ENCODE measurements around the gene TRIM7. TPM values are rescaled to one million over a fixed set of nuclear protein-coding genes. Genes with fewer than 3 reads are reported as not detected.
"Not testable (repeated sequence)": the region's sequence is repeated elsewhere in the genome, so short reads cannot be mapped to it uniquely, and the experiment has no call there.

The TRIM7 gene
- total RNA-seq, 1 donor from 2014 or later: 0.32 TPM

DNA sequence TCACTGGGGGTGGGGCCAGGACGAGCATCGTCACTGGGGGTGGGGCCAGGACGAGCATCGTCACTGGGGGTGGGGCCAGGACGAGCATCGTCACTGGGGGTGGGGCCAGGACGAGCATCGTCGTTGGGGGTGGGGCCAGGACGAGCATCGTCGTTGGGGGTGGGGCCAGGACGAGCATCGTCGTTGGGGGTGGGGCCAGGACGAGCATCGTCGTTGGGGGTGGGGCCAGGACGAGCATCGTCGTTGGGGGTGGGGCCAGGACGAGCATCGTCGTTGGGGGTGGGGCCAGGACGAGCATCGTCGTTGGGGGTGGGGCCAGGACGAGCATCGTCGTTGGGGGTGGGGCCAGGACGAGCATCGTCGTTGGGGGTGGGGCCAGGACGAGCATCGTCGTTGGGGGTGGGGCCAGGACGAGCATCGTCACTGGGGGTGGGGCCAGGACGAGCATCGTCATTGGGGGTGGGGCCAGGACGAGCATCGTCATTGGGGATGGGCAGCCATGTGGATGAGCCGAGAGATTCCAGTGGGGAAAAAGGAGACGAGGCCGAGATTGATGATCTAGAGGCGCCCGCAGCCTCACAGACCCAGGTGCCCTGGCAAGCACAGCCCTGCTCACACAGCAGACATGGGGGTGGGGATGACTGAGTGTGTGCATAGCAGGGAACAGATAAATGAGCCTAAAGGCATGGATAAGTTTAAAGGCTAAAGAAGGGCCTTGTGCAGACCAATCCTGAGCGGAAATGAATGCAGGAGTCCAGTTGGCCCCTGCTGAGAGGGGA is 44.1 kb downstream of the TRIM7 start:
- intact Hi-C loops (cut with micrococcal nuclease): loop anchor here (1.0 to 2.0 kb wide), 3 partner anchors 12 to 352 kb away; partner anchors contain the start of gene TRIM41

DNA sequence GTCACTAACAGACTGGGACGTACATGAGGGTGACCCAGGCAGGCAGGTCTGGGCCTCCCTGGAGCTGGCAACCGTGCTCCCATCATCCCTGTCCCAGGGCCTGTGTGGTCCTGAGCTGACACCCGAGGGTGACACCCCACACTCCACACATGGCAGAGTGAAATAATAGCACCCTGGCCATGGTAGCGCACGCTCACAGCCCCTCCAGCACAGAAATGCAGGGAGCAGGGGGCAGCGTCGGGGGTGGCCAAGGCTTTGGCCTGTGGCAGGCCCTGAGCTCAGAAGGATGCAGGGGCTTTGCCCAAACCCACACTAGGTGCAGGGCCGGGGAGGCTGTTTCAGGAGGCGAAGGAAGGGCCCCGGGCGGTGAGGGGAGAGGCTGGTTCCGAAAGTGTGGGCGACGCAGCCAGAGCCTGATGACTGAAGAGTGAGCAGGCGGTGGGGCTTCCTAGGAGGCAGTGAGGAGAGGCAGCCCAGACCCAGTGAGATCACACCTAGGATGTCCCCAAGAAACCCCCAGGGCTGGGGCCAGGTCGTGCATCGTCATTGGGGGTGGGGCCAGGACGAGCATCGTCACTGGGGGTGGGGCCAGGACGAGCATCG is 44.7 kb downstream of the TRIM7 start:
- intact Hi-C loops (cut with micrococcal nuclease): loop anchor here (1.0 to 2.0 kb wide), 2 partner anchors 63 to 351 kb away; partner anchors contain the start of gene TRIM41

DNA sequence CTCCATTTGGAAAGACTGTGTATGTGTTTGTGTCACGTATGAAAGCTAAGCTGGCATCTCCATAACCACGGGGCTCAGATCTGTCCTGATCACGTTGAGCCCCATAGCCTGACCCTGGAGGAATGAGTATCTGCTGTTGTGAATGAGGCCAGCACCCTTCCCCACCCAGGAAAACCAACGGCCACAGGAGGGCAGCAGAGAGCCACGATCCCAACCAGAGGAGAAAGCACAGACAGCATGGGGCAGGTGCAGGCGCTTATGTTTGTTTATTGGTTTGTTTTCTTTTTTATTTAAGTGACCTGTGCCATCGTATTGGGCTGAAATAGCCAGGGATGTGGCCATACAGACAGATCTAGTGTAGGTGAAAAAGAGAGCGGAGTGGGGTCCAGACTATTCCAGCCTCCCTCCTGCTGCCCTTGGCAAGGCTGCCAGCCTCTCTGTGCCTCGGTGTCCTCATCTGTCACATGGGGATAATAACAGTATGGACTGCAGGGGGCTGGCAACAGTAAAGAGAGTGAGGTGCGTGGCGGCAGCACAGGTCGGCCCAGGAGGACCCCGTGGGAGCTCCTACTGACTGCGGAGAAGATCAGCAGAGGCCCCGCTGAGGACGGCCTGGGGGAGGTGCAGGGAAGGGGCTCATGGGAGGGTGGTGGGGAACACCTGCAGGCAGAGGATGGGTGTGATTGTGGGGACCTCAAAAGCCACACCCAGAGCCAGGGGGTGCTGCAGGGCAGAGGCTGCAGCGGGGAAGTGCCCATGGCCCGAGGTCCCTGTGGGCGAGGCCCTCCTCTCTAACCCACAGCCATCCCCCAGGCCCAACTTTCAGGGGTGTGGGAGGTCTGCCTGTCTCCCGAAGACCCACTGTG is 45.5 kb downstream of the TRIM7 start:
- intact Hi-C loops (cut with micrococcal nuclease): loop anchor here (1.0 to 2.0 kb wide), 8 partner anchors 32 to 375 kb away; partner anchors contain the start of genes MGAT1, TRIM41 and ZFP62

DNA sequence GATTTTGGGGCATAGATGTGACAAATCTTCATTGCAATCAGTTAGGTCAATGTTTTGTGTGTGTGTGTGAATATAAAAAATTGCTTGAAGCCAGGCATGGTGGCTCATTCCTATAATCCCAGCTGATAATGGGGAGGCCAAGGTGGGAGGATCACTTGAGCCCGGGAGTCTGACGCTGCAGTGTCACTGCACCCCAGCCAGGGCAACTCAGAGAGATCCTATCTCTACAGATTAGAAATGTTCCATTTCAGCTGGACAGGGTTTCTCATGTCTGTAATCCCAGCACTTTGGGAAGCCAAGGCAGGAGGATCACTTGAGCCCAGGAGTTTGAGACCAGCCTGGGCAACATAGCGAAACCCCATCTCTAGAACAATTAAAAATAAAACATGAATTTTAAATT is 46.1 kb downstream of the TRIM7 start:
- intact Hi-C loops (cut with micrococcal nuclease): loop anchor here (1.0 to 2.0 kb wide), 6 partner anchors 32 to 375 kb away; partner anchors contain the start of genes MGAT1 and ZFP62

DNA sequence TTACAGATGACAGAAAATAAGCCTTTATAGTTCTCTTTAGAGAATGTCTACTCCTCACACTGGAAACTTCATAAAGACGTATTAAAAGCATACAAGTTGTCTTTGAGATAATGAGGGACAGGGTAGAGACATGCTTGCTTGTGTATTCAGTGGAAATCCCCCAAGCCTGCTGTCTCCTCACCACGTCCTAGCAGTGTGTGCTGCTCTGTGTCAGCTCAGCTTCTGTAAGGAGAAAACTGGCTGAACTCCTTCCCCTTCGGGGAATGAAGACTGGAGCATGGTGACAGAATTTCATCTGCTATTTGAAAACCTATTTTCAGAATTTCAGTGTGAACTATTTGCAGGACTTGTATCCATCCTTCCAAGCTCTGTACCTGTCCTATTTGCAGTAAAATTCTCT is 48.2 kb downstream of the TRIM7 start:
- intact Hi-C loops (cut with micrococcal nuclease): no loop called here

DNA sequence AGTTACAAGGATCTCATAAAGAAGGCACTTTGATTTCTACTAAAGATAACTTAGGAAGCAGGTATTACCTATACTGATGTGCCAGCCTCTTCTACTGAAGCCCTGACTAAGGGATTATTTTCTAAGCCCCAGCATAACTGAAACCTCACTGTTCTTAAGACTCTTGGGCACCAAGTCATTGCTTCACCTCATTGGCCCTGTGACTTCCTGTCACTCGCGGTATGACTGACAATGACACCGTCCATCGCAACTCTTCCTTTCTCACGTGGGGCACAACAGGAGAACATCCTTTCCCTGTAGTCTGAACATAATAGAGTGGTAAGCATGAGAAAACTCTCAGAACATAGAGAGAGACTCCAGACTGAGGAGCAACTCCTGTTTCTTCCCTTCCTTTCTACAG is 51.2 kb downstream of the TRIM7 start:
- intact Hi-C loops (cut with micrococcal nuclease): no loop called here

DNA sequence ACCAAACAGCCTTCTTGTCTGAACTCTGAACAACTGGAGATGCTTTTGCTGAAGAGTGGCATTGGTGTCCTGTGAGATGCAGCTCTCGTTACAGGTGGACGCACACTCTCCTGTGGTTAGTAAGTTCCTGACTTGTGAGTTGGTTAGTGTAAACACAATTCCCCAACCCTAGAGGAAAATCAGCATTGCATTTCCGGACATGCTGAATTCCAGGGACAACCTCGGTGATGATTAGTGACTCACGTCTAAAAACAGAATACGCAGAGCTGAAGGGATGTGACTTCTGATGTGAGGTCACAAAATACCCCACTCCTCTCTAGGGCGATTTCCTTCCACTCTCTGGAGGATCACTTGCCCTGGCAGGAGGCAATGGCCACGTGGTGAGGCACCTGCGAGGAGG is 52.6 kb downstream of the TRIM7 start:
- intact Hi-C loops (cut with micrococcal nuclease): no loop called here

DNA sequence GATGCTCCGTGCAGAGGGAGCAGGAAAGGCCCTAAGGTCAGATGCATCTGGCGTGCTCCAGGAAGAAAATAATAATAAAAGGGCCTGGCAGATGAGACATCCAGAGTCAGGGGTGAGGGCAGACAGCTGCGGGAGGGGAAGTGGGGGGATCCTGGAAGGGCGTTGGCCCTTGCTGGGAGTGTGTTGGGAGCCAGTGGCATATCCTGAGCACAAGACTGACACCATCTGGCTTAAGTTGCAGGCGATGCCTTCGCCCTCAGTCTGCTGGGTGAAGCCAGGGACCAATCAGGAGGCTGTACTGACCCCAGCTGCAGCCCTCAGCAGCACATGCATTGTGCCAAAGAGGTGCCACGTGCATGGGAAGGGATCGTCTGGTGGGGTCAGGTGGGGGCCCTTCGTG is 53.9 kb downstream of the TRIM7 start:
- intact Hi-C loops (cut with micrococcal nuclease): no loop called here

DNA sequence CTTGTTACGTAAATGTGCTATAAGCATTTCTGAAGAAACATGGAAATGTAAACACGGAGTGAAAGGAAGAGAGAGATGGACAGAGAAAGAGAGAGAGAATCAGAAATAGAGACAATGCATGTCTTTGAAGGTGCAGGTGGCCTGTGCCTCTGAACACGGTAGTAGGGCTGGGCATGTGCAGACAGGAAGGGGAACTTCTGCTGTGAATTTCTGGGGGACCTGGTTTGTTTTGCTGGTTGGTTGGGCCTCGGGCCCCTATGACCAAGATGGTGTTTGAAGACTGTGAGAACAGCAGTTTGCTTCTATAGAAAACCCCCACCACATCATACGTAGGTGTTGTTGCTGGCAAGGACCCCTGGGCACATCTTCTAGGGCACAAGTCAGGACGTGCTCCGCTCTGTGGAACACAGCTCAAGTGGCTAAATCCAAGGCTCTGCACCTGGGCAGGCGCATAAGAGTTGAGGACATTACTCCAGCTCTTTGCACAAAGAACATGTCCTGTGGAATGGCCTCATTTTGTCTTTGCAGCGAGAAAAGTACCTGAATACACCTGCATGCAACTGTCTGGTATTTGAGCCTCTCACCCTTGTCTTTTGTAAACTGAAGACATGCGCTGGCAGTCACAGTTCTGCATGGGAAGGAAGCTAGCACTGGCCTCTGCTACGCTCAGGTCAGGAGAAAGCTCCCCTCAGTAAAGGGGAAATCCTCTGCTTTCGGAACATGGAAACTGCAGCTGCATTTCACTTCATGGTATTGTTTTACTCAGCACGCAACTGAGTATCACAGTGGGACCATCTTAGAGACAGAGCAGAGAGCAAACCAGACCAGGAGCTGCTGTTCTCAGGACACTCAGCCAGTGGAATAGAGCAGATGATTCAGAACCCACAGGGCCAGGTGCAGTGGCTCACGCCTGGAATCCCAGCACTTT is 54.9 kb downstream of the TRIM7 start:
- intact Hi-C loops (cut with micrococcal nuclease): no loop called here

DNA sequence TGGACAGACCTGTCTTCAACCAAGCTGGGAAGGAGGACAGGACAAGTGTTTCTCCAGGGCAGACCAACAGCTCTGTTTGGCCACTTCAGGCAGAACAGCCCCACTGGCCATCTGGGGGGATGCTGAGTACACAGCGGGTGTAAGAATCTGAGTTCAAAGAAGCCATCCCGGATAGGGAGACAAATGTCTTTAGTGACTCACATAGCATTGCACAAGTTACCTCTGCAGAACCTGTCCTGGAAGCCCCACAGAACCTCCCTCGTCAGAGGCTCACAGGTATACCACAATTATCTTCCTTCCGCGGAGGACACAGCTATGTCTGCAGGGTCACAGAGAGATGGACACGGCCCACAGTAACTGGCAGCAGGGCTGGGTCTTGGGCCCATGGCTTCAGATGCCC is 55.6 kb downstream of the TRIM7 start:
- intact Hi-C loops (cut with micrococcal nuclease): no loop called here

DNA sequence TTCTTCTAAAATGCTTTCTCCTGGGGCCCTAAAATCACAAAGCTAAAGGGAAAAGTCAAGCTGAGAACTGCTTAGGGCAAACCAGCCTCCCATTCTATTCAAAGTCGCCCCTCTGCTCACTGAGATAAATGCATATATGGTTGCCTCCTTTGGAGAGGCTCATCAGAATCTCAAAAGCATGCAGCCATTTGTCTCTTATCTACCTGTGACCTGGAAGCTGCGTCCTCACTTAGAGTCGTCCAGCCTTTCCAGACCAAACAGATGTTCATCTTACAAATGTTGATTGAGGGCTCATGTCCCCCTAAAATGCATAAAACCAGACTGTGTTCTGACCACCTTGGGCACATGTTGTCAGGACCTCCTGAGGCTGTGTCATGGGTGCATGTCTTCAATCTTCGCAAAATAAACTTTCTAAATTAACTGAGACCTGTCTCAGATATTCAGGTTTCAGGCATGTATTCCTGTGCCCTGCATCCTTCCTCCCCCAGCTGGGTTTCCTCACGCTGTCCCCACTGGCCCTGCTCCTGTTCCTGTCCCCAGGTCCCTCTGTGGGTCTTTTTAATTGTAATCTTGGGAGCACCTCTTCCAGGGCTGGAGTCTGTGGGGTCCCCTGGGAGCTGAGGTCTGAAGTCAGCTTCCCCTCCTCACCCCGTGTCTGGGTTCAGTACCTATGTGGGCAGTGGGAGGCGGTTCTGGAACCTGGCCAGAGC is 57.9 kb downstream of the TRIM7 start, which contains the start of gene OR2V2:
OR2V2 (plus strand) TSS at position 660 of the 710 bp plus-strand sequence. CDS start 7,357 bp downstream, outside the sequence.
- intact Hi-C loops (cut with micrococcal nuclease): not testable (repeated sequence)

DNA sequence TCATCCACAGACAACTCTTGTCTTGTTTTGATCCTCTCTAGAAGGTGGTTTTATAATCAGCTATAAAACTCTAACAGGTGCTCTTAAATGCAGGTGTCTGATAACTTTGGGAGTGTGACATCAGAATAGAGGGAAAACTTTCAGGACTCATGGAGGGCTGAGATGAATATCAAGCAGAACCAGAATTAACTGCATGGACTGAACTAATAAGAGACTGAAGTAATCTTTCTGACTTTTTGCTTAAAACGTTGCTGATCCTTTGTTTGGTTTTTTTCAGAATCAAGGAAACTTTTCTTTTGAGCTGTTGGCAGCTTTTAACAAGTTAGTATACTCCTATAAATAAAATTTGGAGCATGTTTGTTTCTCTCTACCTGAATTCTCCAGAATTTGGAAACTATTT is 59.9 kb downstream of the TRIM7 start:
- intact Hi-C loops (cut with micrococcal nuclease): no loop called here

Other genes starting within 250 kb of the TRIM7 start
- gene BTNL3, start 216.3 kb downstream of the TRIM7 start, total RNA-seq: not detected in 2 replicates
- not detected in 2 replicates for gene BTNL9, start 164.9 kb downstream of the TRIM7 start, total RNA-seq
- gene OR2V1, start 74.0 kb downstream of the TRIM7 start, total RNA-seq: not detected in 2 replicates
- gene OR2V2, start 57.6 kb downstream of the TRIM7 start, total RNA-seq: not detected in 2 replicates
- gene TRIM41, start 18.1 kb upstream of the TRIM7 start, total RNA-seq: 33.9 and 34.3 TPM in 2 replicates
- 1,646 and 1,652 TPM in 2 replicates for gene RACK1, start 38.7 kb upstream of the TRIM7 start, total RNA-seq
- gene TRIM52, start 55.9 kb upstream of the TRIM7 start, total RNA-seq: 22.0 and 30.2 TPM in 2 replicates
- gene OR4F3, start 162.1 kb upstream of the TRIM7 start, total RNA-seq: not detected in 2 replicates

All from T-helper 1 cell treated with Interleukin-12 subunit alpha and Interleukin-12 subunit beta and Interleukin-4 antibody, amounts not matched to agents 30 ng/mL and 1 ng/mL, for 36 hours (primary cell).